ENCODE results near the gene SLCO3A1. TPM values are rescaled to one million over a fixed set of nuclear protein-coding genes. Genes with fewer than 3 reads are reported as not detected.

SLCO3A1 gene
- polyA plus RNA-seq, 3 donors = 3.5 to 17.9 (median 10.3) TPM

DNA sequence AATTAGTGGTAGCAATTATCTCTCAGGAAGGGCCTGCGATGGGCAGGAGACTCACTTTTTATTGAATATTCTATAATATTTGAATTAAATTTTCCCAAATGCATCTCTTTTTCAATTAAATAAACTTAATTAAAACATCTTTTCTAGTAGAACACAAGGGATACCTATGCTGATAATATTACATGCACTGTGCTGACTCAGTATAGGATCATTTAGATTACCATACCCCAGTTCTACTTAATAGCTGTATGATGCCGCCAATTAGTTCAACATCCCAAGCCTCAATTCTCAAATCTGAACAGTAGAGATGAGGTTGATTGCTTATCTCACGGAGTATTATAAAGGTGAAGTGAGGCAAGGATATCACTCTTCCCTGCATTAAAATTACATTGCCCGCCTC is 149.2 kb downstream of the SLCO3A1 start:
- WGBS, 3 donors = 96 to 99% (median 98%) methylated on average over 4 of the region's 4 CpGs
- no peak overlapping the region for H3K27ac ChIP-seq (ENCODE audit: low read depth, low read length)

DNA sequence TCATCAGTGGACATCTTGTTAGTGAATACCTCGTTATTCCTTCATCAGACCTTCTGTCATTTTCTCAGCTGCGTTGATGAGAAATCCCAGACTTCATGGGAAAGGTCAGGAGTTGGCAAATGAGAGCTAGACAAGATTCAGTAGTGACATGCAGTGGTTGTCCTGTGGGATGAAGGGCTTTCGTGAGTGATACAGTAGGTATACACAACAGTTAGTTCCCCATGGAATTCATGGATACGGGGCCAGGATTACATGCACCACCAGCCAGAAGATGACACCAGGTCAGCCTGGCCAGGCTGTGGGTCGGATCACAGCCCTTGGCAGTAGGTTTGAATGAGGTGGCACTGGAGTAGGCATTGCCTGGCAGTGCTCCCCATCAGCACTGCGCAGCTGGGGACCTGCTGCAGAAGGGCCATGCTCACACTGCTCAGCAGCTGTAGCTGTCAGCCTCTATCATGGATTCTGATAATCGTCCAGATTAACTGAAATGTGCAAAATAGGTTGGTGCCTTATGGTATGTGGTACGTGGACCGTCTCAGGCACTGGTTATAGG is 150.1 kb downstream of the SLCO3A1 start:
- 80 to 92% (median 90%) methylated on average over 9 of the region's 9 CpGs for WGBS, 3 donors
- H3K27ac ChIP-seq (ENCODE audit: low read depth, low read length) = no peak overlapping the region

DNA sequence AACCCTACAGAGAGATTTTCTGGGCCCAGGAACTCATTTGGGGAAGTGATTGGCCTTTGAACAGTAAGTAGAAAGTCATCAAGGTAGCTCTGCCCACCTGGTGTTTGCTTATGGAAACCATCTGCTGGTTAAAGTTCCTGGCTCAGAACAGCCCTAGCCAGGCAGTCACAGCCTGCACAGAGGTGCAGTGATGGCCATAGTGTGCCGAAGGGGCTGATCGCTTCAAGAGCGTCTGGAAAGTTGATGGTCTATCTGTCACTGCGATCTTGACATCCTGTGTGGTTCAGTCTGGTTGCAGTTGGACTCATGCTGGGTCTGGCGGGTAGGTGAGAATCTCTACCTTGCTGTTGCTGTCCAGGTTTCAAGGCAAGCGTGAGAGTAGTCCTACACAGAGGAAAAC is 151.6 kb downstream of the SLCO3A1 start:
- H3K27ac ChIP-seq (ENCODE audit: low read depth, low read length) = no peak overlapping the region
- WGBS, 3 donors = 77 to 93% (median 91%) methylated on average over 6 of the region's 6 CpGs

DNA sequence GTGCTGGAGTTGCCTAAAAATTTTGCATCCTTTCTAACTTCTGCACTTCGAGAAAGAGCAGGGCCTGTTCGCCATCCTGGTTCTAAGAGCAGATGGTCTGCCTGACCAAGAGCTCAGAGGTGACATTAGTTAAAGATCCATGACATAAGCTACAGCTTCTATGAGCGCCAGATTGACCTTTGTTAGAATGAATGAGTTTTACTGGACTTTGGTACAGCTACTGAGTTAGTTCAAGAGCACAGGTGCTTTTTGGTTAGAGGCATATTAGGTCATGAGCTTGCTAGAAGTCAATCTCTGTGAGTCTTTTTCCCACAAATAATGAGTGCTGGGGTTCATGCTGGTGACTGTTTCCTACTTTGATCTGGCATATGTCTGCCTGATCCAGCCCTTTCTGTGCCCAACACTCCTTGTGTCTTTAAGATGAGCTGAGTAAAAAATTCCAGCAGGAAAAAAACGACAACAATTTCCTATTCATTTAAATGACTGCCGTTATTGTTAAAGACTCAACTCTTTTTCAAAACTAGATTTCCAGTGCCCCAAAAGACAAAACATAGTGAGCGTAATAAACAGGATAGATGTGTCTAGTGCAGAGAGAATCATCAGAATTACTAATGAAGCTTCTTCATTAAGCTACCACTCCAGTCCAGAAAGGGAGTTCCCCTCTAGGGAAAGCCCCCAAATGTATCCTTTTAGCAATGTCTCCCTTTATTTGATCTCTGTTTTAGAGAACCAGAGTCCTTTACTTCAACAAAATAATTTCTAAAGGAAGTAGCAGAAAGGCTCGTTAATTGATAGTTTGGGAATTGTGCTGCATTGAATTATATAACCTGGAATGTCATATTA is 152.9 kb downstream of the SLCO3A1 start:
- 76 to 84% (median 81%) methylated on average over 7 of the region's 7 CpGs for WGBS, 3 donors
- no peak overlapping the region for H3K27ac ChIP-seq (ENCODE audit: low read depth, low read length)

DNA sequence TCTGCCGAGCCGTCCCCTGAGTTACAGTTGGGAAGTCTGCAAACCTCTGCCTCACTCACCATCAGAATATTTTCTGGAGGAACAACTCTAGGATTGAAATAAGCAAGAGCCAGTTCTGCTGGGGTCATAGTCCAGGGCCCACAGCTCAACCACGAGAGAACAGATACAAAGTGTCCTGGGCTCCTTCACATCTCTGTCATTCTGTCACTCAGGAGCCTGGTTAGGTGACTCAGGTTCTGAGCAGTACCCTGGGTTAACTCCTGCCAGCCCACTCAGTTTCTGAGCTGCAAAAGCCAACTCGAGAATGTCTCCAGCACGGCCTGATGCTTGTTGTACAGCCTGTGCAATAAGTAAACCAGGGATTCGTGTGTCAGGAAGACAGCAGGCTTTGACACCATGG is 155.7 kb downstream of the SLCO3A1 start:
- no peak overlapping the region for H3K27ac ChIP-seq (ENCODE audit: low read depth, low read length)
- 53 to 81% (median 79%) methylated on average over 6 of the region's 6 CpGs for WGBS, 3 donors

DNA sequence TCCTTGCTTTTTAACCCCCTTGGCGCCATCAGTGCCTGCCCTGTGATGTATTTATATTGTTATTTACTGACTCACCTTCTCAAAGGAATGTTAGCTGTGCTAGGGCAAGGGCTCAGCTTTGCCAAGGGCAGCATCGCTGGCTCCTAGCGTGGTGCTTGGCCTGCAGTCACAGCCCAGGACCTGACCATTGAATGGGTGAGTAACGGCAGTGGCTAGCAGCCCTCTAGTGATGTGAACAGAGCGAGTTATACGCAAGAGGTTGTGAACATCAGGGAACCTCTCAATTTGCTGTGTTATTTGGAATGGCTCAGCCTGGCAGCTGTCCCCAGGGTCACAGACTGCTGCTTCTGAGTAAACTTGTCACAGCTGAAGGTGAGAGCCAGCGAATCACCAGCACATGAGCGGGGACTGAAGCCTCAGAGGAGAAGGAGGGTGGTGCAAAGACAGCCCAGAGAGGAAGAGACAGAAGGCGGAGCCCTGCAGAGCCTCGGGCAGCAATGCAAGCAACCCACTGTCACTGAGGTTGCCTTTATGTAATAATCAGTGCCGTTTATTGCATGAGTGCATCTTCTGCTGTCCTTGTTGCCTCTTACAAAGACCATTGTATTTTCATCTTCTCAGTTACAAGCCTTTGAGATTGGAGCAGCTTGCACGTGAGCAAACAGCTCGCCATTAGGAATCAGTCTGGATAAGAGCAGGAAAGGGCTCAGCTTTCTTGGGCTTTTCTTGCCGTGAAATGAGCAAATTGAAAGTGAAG is 158.3 kb downstream of the SLCO3A1 start:
- H3K27ac ChIP-seq (ENCODE audit: low read depth, low read length) = no peak overlapping the region
- 56 to 65% (median 61%) methylated on average over 14 of the region's 14 CpGs for WGBS, 3 donors

DNA sequence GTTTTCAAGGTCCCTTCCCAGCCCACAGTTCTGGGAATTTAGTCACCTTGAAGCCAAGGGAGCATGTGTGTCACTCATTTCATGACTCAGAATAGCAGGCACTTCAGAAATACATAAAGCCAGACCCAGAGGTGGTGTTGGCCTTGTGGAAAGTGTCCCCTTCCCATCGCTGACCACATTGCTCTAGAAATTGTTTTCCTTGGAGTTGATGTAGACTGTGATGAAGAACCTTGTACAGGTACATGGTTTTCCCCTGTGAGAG is 158.8 kb downstream of the SLCO3A1 start:
- WGBS, 3 donors = 65 to 96% (median 90%) methylated on average over 1 of the region's 1 CpG

DNA sequence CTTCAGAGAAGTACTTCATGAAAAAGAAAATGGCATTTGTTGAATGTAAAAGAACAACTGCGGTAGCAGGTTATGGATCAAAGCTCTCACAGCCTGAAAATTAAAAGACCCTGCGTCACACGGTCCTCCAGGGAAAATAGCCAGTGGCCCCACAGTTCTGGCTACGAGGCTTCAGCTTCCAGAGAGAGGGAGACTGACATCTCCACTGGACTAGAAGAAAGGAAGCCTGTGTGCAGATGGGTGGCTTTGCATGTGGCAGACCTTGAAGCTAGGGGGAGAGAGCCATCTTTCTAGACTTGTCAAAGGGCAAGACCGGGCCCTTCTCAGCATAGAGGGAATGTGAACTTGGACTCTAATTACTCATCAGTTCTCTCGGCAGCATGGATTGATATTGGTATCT is 159.4 kb downstream of the SLCO3A1 start:
- H3K27ac ChIP-seq (ENCODE audit: low read depth, low read length) = no peak overlapping the region

More for the DNA sequence above, 158.8 kb downstream of the SLCO3A1 start:
- no peak overlapping the region for H3K27ac ChIP-seq (ENCODE audit: low read depth, low read length)

DNA sequence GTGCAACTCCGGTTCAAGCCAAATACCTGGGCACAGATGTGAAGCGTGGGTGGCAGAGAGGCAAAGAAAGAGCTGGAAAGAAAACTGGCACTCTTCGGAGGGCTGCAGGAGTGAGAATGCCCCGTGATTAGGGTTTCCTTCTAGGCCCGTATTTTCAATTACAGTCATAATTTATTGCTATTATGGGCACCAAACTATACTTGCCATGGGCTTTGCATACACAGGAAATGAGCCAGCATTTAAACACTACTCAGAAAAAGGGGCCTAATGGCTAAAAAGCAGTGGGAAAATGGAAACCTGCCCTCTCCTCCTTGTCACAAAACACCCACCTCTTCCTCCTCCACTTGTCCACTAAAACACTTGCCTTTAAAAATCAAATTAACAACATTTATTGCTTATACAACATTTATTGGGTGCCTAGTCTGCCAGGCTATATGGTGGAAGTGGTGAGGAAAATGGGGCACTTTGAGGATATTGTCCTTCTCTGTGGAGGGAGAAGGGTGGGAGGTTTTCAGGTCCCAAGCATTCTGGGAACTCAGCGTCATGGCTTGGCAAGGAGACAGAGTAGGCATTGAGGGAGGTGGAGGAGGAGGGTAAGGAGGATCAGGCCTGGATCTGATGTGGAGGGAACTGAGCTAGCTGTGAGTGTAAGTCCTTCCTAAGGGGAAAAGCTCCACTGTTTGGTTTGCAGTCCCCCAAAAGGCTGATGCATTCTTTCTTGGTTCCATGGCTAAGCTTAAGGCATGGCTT is 160.9 kb downstream of the SLCO3A1 start:
- WGBS, 3 donors = 56 to 70% (median 69%) methylated on average over 6 of the region's 6 CpGs
- H3K27ac ChIP-seq (ENCODE audit: low read depth, low read length) = no peak overlapping the region

More for the DNA sequence above, 159.4 kb downstream of the SLCO3A1 start:
- 87 to 96% (median 93%) methylated on average over 6 of the region's 6 CpGs for WGBS, 3 donors

DNA sequence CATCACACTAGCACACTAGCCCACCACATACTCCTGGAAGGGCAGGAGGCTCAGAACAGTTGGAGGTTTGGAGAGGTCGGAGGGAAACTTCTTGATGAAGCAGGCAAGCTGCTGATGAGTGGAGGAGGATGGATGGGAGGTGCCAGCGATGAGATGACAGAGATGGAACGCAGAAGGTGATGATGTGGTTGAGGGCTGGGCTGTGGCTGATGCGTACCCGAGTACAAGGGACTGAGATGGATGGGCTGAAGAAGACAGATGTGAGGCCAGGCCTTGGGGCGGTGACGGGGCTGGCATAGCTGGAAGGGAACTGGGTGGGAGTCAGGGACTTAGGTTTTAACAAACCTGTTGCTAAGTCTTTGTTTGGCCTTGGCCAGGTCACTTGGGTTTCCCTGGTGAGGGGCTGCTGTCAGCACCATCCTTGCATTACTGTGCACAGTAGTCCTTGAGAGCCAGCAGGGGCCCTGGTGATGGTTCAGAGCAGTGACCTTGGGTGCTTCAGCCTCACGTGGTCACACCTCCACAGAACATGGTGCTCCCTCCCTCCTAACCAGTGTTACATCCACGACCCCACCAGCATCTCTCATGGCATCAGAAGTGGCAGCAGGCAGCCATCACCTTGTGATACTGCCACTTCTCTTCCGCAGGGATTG is 164.5 kb downstream of the SLCO3A1 start:
- WGBS, 3 donors = 82 to 96% (median 96%) methylated on average over 10 of the region's 10 CpGs
- H3K27ac ChIP-seq (ENCODE audit: low read depth, low read length) = no peak overlapping the region

DNA sequence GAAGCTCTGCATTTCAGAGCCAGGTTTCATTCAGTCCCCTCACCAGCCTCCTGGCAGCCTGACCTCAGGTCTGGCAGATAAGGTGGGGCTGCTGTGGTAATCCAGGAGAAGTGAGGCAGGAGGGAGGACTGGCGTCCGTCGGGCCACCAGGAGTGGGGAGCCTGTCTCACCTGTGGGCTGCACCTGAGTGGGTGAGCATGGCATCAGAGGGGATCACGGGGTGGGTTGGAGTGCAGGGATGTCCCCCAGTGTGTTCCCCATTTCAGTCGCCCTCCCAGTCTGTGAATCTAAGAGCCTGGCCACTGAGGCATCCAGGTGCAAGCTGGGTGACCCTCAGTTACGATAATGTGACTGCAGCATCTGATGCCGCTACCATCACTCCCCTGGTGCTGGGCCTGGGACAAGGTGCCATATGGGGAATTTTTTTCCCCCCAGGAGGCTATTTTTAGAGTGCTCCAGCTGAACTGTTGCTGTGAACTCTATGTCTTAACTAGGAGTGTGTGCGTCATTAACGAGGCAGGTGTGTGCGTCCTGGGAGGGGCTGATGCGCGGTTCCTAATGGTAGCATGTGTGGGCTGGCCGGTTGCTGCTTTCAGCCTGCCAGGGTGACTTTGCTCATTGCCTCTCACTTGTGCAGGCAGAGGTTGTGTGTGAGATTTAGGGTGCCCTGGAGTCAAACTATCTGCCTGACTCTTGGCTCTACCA is 165.2 kb downstream of the SLCO3A1 start:
- no peak overlapping the region for H3K27ac ChIP-seq (ENCODE audit: low read depth, low read length)
- 89 to 96% (median 90%) methylated on average over 13 of the region's 13 CpGs for WGBS, 3 donors

DNA sequence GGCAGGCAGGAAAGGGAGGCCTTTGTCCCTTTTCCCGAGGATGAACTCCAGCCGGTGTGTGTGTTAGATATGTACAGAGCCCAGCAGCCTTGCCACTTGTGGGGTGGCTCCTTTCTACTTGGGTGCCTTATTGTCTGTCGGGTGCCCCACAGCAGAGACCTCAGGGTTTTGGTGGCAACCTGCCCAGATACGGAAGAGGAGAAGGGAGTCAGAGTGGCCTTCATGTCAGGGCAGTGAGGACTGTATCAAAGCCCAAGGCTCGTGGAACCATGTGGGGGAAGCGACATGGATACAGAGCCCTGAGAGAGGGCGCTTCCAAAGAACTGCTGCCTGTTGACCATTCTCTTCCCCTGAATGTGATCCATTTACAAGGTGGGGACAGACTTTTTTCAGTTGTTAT is 166.2 kb downstream of the SLCO3A1 start:
- WGBS, 3 donors = 68 to 90% (median 87%) methylated on average over 7 of the region's 7 CpGs
- no peak overlapping the region for H3K27ac ChIP-seq (ENCODE audit: low read depth, low read length)

DNA sequence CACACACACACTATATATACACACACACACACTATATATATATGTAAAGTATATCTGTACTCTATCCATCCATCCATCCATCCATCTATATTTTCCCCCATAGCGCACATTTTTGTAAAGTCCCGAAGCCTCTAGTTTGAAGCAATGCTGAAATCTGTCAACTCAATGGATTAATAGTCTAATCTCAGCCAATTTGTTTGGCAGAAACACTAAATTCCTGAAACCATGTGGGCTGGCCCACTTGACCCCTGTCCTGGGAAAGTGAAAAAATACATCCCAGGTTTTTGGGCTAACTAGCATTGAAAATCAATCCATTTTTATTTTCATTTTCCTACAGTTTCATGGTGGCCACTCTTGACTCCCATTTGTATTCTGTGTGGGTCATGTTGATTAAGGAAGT is 166.7 kb downstream of the SLCO3A1 start:
- 59 to 65% (median 61%) methylated on average over 2 of the region's 2 CpGs for WGBS, 3 donors
- H3K27ac ChIP-seq (ENCODE audit: low read depth, low read length) = no peak overlapping the region

DNA sequence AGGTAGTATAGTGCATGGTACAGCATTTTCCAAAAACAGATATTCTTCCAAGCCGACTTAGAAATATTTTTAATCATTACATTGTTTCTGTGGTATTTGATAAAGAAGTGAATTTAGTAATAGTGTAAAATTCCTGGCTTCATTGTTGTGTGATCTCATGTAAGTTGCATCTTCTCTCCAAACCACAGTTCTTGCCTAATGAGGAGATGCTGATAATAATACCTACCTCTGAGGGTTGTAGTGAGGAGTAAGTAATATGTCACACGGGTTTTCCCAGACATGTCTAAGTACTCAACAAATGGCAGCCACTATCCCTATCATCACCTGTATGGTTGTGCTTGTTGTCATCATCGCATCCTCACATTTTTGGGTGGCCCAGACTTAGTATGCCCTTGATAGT is 167.3 kb downstream of the SLCO3A1 start:
- WGBS, 3 donors = 67 to 73% (median 72%) methylated on average over 3 of the region's 3 CpGs
- peak overlapping the region; percentile 75 for H3K27ac ChIP-seq (ENCODE audit: low read depth, low read length)

DNA sequence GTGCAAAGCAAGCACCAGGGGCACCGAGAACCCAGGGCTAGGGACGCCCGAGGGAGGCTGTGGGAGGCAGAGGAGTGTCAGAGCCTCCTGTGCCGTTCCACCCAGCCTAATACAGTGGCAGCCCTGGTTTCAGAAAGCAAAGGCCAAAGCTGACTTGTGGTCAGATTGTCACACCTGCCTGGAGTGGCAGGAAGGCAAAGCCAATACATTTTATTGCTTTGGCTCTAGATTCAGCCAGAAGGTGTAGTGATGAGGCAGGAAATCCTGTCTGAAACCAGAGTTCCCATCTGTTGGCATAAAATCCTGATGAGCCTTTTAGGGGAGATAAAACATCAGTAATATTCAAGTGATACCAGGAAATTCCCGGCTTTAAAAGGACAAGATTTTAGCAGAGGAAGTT is 168.3 kb downstream of the SLCO3A1 start:
- 49 to 61% (median 60%) methylated on average over 5 of the region's 5 CpGs for WGBS, 3 donors
- H3K27ac ChIP-seq (ENCODE audit: low read depth, low read length) = no peak overlapping the region

DNA sequence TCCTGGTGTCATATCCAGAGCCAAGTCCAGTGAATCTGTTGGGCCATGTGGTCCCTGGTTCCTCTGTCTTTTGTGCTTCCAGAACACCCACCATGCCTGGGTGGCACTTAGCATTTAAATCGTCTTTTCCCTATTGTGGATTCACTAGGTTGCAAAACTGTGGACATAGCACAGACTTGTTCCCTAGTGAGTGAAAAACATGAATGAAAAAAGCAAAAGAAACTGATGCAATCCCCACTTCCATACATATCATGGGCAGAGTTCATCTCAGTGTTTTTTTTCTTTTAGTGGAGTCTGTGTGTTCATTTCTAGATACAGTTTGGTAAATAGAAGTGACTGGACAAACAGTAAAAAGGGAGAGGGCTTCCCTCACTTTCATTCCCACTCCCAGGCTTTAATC is 170.5 kb downstream of the SLCO3A1 start:
- 51 to 71% (median 65%) methylated on average over 1 of the region's 1 CpG for WGBS, 3 donors
- H3K27ac ChIP-seq (ENCODE audit: low read depth, low read length) = no peak overlapping the region

DNA sequence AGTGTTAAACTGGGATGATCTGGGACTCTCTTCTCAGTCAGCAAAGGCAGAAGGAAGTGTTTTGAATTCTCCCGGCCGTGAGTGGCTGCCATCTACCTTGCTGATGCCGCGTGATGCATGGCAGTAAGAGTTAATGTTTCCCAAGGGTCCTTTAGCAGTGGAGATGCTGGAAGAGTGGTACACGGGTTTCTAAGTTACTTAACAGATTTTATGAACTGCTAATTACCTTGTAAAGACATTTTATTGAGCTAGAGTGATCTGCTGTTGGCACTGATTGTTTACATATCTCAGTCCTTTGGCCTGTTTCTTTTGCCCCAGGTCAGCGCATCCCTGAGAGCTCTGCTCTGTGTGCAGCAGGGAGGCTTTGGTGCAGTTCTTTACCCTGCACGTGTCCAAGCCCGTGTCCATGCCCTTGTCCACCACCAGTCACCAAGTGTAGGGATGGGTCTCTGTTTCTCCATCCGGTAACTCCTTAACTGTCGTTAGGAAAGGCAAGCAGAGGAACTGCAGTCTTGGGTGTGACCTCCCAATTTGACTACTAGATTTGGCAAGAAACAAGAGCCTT is 172.3 kb downstream of the SLCO3A1 start:
- no peak overlapping the region for H3K27ac ChIP-seq (ENCODE audit: low read depth, low read length)
- 67 to 83% (median 82%) methylated on average over 10 of the region's 10 CpGs for WGBS, 3 donors

DNA sequence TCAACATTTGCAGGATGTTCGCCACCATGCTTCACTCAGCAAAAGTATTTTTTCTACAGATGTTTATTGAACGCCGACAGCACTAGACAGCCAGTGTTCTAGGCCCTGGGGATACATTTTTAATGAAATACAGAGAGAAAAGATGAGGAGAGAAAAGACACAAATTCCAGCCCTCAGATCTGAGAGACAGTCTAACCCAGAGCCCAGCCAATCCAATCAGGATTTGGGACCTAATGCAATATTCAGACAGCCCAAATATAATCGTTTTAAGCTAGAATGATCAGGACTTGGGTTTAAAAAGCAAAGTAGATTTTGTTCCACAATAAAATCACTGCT is 174.8 kb downstream of the SLCO3A1 start:
- H3K27ac ChIP-seq (ENCODE audit: low read depth, low read length) = no peak overlapping the region
- 49 to 69% (median 58%) methylated on average over 4 of the region's 4 CpGs for WGBS, 3 donors

All from adipose tissue (tissue), 3 donors.